NCI-H748 treated with DMSO at 0.1 percent for 48 hours (cell line): ENCODE results near the gene NME8.

Source experiments
- DNase-seq: peaks from one replicate; lab custom pipeline; 2025; lab: John Stamatoyannopoulos, UW

NME8 gene

DNA sequence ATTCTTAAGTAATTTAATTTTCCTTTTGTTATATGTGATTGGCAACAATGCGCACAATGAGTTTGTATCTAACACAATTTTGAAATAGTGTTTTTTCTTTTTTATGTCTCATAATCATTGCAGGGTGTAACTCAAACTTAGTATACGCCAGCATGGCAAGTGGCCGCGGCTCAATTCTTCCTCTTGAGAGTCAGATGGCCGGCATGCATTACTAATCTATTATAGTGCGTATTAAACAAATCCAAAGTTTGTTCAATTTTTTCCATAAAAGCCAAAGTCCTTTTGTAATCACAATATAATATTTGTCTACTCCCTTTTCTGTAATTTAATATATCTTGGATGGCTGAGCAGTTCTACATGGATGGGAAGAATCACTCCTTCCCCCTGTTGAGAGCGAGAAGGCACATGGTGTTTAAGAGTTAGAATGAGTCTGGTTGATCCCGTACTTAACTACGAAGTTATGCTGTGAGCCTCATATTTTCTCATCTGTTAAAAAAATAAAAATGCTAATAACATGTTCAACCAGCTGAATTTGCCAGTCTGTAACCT, 84.7 kb downstream of the NME8 start:
- DNase-seq = no peak

DNA sequence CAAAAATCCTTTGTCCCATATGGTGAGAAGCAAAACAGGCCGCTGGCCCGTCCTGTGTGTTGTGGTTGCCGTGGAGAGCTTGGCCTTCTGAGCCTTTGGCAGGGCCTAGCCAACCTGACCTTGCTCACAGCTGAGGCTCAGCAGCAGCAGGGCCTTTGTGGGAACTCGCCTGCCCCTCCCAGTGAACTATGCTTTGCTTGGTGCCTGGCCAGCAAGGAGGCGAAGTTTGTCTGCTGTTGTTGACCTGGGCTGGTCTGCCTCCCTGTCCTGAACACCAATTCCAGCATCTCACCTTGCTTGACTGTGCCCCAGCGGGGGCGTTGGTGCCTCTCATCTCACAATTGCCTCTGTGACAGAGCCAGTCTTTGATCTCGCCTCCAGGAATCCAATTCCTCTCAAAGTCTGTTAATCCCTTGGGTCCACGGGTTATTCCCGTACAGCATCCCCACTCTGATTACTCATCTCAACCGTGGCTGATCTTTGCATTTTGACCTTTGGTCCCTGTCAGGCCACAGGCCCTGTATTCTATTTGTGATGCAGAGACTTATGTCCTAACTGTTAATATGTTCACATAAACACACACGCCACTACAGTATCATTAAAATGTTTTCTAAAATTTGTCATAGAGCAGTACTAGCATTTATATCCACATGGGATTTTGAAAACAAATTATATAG, 94.7 kb downstream of the NME8 start:
- DNase-seq = no peak

DNA sequence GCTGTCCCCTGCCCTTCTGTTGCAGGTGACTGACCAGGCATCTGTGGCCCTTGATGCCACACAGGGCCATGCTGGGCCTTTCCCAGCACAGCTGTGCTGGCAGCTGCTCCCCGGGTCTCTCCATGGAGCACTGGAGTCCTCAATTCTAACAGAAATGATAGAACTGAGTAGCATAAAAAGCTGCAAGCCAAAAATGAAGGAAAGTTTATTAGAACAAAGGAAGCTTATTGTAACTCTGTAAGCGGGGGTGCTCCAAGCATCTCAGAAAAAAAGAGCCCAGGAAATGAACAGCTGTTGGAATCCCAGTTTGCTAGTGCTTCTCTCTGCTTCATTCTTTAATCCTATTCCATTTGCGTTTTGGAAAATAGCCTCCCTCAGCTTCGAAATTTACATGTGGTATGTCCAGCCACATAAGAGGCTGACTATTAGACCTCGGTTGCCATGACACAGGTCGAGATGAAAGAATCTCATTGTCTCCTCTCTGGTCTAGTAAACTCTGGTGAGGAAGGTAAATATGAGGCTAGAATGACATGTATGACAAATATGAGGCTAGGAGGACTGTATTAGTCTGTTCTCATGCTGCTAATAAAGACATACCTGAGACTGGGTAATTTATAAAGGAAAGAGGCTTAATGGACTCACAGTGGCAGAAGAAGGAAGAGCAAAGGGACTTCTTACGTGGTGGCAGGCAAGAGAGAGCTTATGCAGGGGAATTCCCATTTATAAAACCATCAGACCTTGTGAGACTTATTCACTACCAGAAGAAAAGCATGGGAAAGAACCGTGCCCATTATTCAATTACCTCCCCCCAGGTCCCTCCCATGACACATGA, 95.7 kb downstream of the NME8 start:
- DNase-seq = no peak

DNA sequence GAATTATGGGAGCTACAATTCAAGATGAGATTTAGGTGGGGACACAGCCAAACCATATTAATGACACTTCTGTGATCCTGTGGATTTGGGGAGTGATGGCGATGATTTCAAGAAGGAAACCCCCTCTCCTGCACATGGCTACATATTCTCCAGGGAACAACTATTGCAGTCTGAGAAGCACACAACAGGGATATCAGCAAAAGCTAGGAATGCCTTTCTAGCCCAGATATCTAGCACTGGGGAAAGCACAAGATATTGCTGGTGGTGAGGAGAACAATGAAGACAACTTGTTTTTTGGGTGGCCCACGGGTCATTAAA, 96.3 kb downstream of the NME8 start:
- no peak for DNase-seq

DNA sequence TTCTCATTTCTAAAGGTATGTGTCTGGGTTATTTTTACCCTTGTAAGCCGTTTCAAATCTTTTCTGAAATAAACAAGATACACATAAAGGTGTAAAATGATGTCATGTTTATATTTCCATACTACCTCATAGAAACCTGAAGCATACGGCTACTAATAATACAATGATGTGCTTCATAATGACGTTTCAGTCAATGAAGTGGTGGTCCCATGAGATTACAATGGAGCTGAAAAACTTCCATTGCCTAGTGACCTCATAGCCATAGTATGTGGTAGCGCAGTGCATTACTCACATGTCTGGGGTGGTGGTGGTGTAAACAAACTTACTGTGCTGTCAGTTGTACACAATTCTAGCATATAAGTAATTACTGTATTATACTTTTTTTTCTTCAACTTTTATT, 96.9 kb downstream of the NME8 start:
- no peak for DNase-seq

DNA sequence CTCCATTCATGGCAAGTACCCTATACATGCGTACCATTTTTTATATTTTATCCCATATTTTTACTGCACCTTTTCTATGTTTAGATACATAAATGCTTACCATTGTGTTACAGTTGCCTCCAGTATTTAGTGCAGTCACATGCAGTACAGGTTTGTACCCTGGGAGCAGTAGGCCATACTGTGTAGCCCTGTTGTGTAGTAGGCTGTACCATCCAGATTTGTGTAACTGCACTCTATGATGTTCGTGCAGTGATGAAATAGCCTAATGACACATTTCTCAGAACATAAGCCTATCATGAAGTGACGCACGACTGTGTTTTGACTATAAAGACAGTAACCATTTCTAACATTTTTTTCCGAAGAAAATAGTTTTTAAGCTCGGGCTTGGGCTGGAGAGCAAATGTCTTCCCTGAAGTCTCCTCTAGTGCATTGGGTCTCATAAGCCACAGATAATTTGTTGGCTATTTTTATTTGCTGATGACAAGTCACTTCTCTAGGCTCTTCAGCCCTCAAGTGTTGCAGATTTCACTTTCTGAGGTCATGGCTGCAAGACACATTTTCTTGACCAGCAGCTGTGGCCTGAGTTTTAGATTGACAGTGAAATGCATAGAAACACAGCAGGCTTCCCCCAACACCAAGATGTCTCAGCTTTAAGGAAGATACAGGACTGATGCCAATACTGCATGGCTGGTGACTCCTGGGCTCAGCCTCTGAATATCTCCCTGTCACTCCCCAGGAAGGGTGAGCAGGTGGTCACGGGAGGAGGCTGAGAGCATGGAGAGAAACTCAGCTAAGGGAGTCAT, 98.9 kb downstream of the NME8 start:
- DNase-seq = no peak

DNA sequence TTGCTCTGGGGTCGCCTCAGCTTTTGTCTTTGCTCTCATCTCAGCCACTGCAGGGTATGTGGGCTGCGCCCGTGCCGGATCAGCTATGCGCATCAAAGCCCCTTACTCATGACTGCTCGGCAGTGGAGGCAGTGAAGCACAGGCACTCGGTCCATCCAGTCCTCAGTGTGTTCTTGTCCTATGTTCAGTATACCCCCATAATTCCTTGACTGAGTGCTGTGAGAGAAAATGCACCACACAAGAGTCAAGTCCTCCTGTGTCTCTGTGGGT, 99.5 kb downstream of the NME8 start:
- no peak for DNase-seq
